Osteoblast (primary cell): Measurements from ENCODE around the gene UNC5A. TPM values are rescaled to one million over a fixed set of nuclear protein-coding genes. Genes with fewer than 3 reads are reported as not detected.

Experiments
- DNase-seq: peaks from one replicate; pipeline ENCODE4 v3.0.0; 2011; ENCODE audit warnings: low spot score, mixed read lengths; ENCODE audit not compliant: insufficient read length; ENCODE audit errors: missing footprints
- H2AFZ ChIP-seq: 2 replicates; pipeline ENCODE4 v1.6.0; 2011; ENCODE audit warnings: mild to moderate bottlenecking, low read length
- H3K27ac ChIP-seq: 2 replicates; pipeline ENCODE4 v1.5.1; 2011; ENCODE audit warnings: mild to moderate bottlenecking, low read depth, low read length, moderate library complexity
- H3K27me3 ChIP-seq: 2 replicates; pipeline ENCODE4 v1.6.0; 2012; ENCODE audit warnings: mild to moderate bottlenecking, control low read depth, inconsistent platforms, low read length, moderate library complexity; ENCODE audit not compliant: insufficient read depth
- H3K36me3 ChIP-seq: 2 replicates; pipeline ENCODE4 v1.5.1; 2011; ENCODE audit warnings: mild to moderate bottlenecking, low read length, control low read depth, moderate library complexity; ENCODE audit not compliant: insufficient read depth
- H3K4me1 ChIP-seq: 2 replicates; pipeline ENCODE4 v1.5.1; 2011; ENCODE audit warnings: mild to moderate bottlenecking, low read length, control low read depth, moderate library complexity; ENCODE audit not compliant: insufficient read depth
- H3K4me2 ChIP-seq: 2 replicates; pipeline ENCODE4 v1.6.0; 2011; ENCODE audit warnings: mild to moderate bottlenecking, low read length; ENCODE audit not compliant: insufficient read depth
- H3K4me3 ChIP-seq: fragments of 200-600 bp; sonication (generic); 3 replicates; pipeline ENCODE4 v1.5.1; 2012; ENCODE audit warnings: mild to moderate bottlenecking, low read length, inconsistent platforms; ENCODE audit not compliant: insufficient read depth
- H3K79me2 ChIP-seq: 2 replicates; pipeline ENCODE4 v1.6.0; 2012; ENCODE audit warnings: mild to moderate bottlenecking, low read length, control low read depth, inconsistent platforms; ENCODE audit not compliant: insufficient read depth
- H3K9me3 ChIP-seq: 2 replicates; pipeline ENCODE4 v1.5.1; 2011; ENCODE audit warnings: low read depth, low read length, control low read depth
- H4K20me1 ChIP-seq: 2 replicates; pipeline ENCODE4 v1.6.0; 2012; ENCODE audit warnings: mild to moderate bottlenecking, low read length, control low read depth; ENCODE audit not compliant: insufficient read depth
- CTCF ChIP-seq: IDR thresholded peaks from 2 replicates; pipeline ENCODE4 v1.5.1; 2011; ENCODE audit warnings: mild to moderate bottlenecking, low read depth, low read length, moderate library complexity; ENCODE audit errors: extremely low read depth
- total RNA-seq: library from RNA; depleted of rRNA; stranded (reverse); fragments of >200 nt; gene quantifications from 2 replicates; pipeline ENCODE4 v1.2.3, GENCODE V29; 2012

The UNC5A gene
- total RNA-seq, 1 donor: not detected

- TF ChIP-seq CTCF: no peak
- Histone ChIP-seq H2AFZ (no peak overlapping the region), H3K27ac (no peak overlapping the region), H3K79me2 (no peaks in the 10 kb centered on the region), H3K36me3 (no peaks in the 10 kb centered on the region), H3K4me1 (no peaks in the 10 kb centered on the region), H3K9me3 (no peaks in the 10 kb centered on the region), H3K4me3 (no peak overlapping the region), H4K20me1 (no peaks in the 10 kb centered on the region), H3K27me3 (peaks cover 7% of the 10 kb centered on the region), H3K4me2 (no peak overlapping the region)
- DNase-seq: peak; percentile 63
Measured at GRCh38 chr5:176881021-176881749, 70.8 kb downstream of the UNC5A start.

GRCh38 chr5:176881816-176882566, 71.6 kb downstream of the UNC5A start:
- no peak overlapping the region for H3K4me2 ChIP-seq
- no peaks in the 10 kb centered on the region for H3K36me3 ChIP-seq
- no peaks in the 10 kb centered on the region for H4K20me1 ChIP-seq
- no peaks in the 10 kb centered on the region for H3K9me3 ChIP-seq
- DNase-seq: peak; percentile 65
- H3K79me2 ChIP-seq: no peaks in the 10 kb centered on the region
- H3K4me1 ChIP-seq: no peaks in the 10 kb centered on the region
- no peaks in the 10 kb centered on the region for H3K27me3 ChIP-seq
- no peak overlapping the region for H3K4me3 ChIP-seq
- no peak overlapping the region for H3K27ac ChIP-seq
- no peak overlapping the region for H2AFZ ChIP-seq
- TF ChIP-seq CTCF: no peak

- H2AFZ ChIP-seq: no peak overlapping the region
Measured at GRCh38 chr5:176882567-176882903, 72.2 kb downstream of the UNC5A start.

More at GRCh38 chr5:176882567-176882903, 72.2 kb downstream of the UNC5A start:
- Histone ChIP-seq H3K79me2 (no peaks in the 10 kb centered on the region), H3K27ac (no peak overlapping the region), H3K9me3 (no peaks in the 10 kb centered on the region), H3K36me3 (no peaks in the 10 kb centered on the region), H4K20me1 (no peaks in the 10 kb centered on the region), H3K4me3 (no peak overlapping the region), H3K4me1 (no peaks in the 10 kb centered on the region), H3K27me3 (no peaks in the 10 kb centered on the region), H3K4me2 (no peak overlapping the region)
- DNase-seq: peak; percentile 88
- no peak for TF ChIP-seq CTCF
